ENCODE data around the gene PPP2R5C.

PPP2R5C gene

GRCh38 chr14:101926620-101927019, 165.1 kb downstream of the PPP2R5C start:
- DNase-seq: no peak

DNA sequence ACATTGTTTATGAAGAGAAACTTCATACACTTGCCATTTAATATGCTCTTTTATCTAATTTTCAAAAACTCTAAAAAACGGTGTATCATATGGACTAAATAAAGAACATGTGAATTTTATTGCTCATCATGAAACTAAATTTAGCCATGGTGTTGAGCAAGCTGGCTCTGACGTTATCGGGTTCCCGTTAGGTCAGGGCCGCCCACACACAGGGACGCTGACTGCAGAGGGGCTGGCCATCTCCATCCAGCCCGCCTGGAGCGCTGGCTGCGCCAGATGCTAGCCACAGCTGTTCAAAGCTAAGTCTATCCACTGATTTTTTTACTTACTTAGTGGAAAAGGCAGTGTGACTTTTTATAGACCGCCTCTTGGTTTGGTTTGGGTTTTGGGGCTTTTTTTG, 166.3 kb downstream of the PPP2R5C start:
- no peak for DNase-seq

DNA sequence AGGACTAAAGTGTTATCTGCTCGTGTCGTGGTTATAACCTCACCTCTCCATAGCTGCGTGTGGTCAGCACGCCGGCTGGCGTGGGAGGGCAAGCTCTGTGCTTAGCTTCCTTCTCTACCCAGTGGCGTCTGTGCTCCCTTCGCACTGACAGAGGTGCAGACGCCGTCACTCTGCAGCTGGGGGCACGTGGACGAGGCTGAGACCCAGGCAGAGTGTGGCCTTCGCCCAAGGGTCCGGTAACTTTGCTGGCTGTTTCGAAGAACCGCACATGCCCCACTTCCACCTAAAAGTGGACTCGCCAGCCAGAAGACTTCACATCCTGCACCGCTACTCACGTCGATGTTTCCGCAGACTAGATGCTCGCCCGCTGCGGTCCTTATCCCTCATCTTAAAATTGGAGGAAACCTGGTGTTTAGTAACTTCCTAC, 166.9 kb downstream of the PPP2R5C start:
- DNase-seq: no peak

- no peak for DNase-seq
Observed at GRCh38 chr14:101929096-101929495, 167.6 kb downstream of the PPP2R5C start.

DNA sequence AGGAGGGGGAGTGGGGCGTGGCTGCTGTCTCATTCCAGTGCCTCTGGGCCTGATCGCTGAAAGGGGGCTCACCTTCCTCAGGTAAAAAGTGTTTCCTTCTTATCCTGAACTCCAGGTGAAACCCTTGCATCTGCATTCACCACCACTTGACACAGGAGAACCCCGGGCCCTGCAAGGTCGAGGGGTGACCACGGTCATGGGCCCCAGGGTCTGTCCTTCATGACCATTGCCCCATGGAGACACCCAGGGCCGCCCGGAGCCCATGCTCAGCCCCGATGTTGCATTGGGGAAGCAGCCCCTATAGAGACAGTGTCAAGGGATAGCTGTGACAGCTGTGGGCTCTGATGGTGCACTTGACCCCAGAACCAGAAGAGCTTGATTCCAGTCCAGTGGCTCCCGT, 168.4 kb downstream of the PPP2R5C start:
- DNase-seq: no peak

DNA sequence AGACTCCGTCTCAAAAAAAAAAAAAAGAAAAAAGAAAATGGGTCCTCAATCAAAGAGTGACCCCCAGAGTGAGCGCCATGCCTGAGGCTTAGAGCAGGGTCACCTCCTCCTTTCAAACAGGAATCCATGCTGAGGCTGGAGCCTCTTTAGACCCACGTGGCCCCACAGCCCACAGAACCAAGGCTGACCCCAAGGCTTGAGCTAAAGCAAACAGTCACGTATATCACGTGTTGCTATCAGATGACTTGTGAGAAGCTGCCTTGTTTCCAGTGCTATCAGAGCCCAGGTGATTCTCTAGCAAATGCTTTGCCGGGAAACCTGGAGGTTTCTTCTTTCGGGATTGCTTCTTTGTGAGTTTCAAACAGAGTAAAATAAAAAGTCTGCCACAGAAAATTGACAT, 171.2 kb downstream of the PPP2R5C start:
- DNase-seq: no peak

DNA sequence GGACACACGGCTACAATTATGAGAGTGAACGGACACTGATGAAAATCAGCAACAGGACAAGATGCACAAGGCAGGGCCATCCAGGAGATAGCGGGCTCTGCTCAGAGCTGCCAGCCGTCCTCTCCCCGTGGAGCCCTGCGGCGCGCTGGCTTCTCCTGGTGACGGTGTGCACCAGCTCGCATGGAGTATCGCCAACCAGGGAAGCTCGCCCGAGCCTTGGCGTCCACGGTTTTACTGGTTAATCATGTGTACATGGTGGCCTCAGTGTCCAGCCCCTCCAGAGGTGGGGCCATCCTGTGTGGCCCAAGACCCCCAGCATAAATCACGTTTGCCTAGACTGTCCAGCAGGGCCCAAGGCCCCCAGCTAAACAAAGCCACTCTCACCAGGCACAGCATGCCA, 171.7 kb downstream of the PPP2R5C start:
- DNase-seq: no peak

DNA sequence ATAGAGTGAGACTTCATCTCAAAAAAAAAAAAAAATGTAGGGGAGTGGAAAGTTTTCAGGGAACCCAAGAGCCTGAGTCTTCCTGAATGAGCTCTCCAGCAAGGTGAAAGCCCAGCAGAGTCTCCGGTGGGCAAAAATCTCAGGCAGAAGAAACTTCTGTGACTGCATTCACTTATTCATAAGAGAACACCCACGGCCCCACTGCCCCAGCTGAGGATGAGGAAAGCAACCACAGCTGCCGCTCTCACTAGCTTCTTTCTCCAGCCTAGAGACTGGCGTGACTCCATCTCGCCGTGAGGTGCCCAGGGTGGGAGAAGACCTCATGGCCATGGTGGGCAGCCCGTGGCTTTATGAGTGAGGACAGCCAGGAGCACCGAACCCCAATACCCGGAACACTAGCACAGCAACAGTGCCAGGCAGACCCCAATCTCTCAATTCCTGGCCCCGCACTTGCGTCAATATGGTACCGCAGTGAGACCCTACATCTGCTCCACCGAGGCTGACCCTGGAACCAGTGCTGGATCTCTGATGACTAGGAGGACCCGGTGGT, 173.2 kb downstream of the PPP2R5C start:
- DNase-seq: no peak

GRCh38 chr14:101937926-101938767, 176.6 kb downstream of the PPP2R5C start:
- no peak for DNase-seq

- no peak for DNase-seq
Observed at GRCh38 chr14:101939646-101940170, 178.2 kb downstream of the PPP2R5C start.

- DNase-seq: no peak
Observed at GRCh38 chr14:101944451-101944850, 182.9 kb downstream of the PPP2R5C start.

GRCh38 chr14:101945171-101945570, 183.7 kb downstream of the PPP2R5C start:
- DNase-seq: no peak

DNA sequence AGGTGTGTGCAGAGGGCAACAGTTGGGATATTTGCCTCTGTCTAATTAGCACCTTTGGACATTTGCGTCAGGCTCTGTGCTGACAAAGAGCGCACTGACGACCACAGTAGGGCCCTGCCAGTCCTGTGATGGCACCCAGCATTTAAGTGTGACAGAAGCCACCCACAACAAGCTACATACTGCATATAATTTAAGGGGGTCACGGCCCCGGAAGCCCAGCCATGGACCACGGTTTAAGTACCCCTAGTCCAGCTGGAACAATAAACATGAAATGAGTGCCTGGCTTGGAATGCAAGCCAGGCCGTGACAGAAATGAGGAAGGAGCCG, 186.0 kb downstream of the PPP2R5C start:
- no peak for DNase-seq

- DNase-seq: peak; percentile 100
Observed at GRCh38 chr14:101947904-101948665, 186.6 kb downstream of the PPP2R5C start.

GRCh38 chr14:101948666-101949216, 187.2 kb downstream of the PPP2R5C start:
- no peak for DNase-seq

DNA sequence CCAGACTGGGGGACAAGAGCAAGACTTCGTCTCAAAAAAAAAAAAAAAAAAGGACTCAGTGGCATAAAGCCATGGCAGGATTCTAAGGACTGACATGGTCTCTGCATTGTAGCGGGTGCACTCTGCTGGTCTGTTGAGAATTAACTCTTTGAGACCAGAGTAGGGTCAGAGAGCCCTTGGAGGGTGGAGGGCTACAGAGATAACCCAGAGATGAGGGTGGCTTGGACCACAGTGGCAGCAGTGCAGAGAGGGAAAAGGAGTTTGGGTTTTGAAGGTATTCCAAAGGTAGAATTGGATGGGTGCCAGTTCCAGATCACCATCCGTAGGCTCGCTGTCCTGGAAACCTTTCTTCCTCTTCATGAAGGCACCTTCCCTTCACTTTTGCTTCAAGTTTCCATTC, 188.6 kb downstream of the PPP2R5C start:
- no peak for DNase-seq

DNA sequence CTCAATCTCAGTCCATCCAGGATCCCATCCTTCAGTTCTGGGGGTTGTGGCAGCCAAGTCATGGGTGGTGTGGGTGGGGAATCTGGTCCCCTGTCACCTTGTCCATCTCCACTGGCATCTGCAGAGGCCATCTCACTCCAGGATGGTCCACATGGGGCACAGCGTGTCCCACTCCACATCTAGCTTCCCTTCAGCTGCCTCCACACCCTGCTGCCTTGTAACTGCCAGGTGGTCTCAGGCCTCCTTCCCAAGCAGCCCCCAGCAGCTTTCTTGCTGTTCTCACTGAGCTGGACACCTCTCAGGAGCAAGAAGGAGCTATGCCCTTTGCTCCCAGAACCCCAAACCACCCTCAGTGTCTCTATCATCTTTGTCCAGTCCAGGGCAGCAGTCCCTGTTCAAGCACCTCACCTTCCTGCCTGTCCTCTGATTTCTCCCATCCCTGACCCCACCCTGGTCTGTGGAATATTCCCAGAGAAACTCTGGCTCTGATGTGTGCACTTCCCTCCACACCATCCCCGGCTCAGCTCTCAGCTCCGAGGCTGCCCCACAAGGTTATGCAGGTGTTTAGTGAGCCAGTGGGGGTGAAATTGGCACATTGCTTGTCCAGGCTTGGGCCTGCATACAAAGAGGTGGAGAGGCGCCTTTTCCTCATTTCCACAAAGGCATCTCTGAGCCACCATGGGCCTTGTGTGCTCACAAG, 189.2 kb downstream of the PPP2R5C start:
- DNase-seq: no peak

DNA sequence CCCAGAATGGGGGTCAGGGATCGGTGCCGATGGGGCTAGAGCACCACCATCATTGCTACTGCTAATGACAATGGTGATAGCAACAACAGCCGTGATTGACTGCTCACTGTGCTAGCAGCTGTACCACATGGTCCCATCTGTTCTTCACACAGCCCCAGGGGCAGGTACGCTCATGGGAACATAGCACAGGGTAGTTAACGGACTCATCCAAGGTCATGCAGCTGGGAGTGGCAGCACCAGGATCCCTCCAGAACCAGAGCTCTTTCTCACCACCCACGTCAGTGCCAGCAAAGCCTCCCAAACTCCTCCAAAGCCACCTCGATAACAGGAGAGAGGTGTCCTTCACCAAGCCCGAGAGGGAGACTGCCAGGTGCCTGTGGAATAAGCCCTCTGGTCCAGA, 191.6 kb downstream of the PPP2R5C start:
- DNase-seq: no peak

DNA sequence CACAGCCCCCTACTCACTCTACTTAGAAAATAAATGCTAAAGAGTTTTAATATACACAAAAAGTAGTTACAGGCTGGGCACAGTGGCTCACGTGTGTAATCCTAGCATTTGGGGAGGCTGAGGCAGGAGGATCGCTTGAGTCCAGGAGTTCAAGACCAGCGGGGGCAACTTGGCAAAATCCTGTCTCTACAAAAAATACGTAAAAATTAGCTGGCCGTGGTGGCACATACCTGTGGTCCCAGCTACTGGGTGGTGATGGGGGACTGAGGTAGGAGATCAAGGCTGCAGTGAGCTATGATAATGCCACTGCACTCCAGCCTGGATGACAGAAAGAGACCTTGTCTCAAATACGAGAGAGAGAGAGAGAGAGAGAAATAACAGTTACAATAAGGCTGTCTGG, 193.0 kb downstream of the PPP2R5C start:
- no peak for DNase-seq

GRCh38 chr14:101955695-101956161, 194.2 kb downstream of the PPP2R5C start:
- DNase-seq: no peak

- no peak for DNase-seq
Observed at GRCh38 chr14:101956179-101956885, 194.8 kb downstream of the PPP2R5C start.
